ENCODE data around the gene APOA1.

DNA sequence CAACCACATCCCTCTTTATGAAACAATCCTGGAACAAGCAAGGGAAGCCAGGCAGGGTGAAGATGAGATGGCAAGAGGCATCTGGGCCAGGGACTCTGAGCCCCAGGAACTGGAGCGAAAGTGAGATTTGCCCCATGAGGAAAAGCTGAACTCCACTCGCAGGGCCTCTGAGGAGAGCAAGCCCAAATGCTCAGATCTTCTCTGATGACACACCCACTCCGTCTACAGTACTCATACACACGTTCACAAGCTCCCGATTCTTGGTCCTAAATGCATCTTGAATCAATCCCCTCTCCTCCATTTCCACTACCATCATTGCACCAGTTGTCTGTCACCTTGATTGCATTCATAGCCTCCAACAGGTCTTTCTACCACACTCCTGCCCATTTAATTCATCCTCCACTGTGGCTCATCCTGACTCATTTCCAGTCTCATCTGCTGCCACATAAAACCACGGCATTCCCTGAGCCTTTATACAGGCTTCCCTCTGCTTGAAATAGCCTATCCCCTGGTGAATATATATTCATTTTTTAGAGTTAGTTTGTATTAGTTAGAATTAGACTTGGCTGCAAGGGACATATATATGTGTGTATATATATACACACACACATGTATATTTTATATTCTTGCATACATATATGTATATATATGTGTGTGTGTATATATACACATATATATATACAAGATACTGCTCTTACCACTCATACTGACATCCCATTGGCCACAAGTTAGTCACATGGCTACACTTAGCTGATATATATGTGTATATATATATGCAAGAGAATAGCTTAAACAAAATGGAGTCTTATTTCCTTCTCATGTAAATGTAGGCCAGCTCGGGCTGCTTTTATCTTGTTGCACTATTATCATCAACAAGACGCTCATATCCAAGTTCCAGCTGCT is 44.3 kb downstream of the APOA1 start:
- TF ChIP-seq CTCF (optimal IDR thresholded peaks at IDR 0.05 in 1 of 3, IDR thresholded peaks at IDR 0.05 in 1 of 3, conservative IDR thresholded peaks at IDR 0.05 in 1 of 3; ENCODE audit: extremely low read depth in 1 of 3, insufficient read depth in 2 of 3, low read length in 3 of 3) (no peak), EZH2 (IDR thresholded peaks at IDR 0.05; ENCODE audit: low read length) (no peak)
